ENCODE measurements around the gene GLIS1.

GLIS1 gene

DNA sequence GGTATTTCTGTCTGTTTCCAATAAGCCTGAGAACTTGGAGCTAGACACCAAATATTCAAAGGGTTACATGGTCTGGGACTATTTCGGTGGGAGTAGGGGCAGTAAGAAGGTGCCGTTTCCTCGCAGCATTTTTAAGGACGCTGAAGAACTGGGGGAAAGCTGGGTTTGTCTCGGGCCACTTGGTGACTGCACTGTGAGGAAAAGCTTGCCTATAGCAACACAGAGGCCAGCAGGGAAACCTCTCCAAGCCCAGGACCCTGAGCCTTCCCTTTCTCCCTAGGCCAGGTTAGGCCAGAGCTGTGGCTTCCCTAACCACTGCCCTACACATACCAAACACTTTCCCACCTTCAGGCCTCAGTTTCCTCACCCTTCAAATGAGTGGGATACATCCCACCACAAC lies 3.3 kb downstream of the GLIS1 start:
- DNase-seq: no peak

GRCh38 chr1:53735261-53735660 lies 3.7 kb downstream of the GLIS1 start:
- no peak for DNase-seq

- DNase-seq: no peak
Measured at GRCh38 chr1:53734650-53735211, 4.2 kb downstream of the GLIS1 start.

GRCh38 chr1:53733975-53734649 lies 4.9 kb downstream of the GLIS1 start:
- DNase-seq: no peak

DNA sequence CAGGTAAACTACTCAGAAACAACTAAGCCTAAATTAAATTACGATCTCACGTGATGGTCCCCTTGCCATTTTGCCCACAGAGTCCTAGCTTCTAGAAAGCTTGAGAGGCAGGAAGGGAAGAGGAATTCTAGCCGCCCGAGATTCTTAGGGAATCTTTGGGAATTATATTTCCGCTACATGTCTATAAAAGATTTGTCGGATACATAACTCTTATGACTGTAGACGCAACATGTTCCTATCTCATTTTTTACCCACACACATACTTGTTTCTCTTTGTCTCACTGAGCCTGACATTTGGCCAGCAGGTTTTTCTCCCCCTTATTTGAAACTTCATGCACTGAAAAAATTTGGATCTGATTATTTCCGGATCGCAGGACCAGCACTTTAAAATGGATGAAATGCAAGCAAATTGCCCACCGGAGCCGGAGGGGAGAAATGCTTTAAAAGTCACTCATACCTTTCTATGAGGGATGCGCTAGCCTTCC lies 5.5 kb downstream of the GLIS1 start:
- no peak for DNase-seq

DNA sequence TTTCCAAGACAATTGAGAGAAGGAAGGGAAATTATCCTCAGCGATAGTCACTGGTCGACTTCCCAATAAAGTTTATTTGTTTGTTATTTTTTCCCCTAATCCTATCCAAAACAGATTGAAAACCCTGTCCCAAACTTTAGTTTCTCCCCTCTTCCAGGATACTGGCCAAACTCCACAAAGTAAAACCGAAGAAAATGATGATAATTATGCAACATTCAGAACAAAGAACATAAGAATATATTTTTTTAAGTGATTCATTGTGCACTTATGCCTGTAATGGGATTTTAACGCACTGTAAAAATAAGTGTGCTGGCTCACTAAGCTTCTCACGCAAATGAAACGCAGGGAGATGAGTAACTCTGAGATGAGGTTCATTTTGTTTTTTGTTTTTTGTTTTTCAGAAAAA lies 6.0 kb downstream of the GLIS1 start:
- no peak for DNase-seq

- DNase-seq: no peak
Measured at GRCh38 chr1:53732409-53732808, 6.6 kb downstream of the GLIS1 start.

GRCh38 chr1:53731779-53732305 lies 7.1 kb downstream of the GLIS1 start:
- no peak for DNase-seq

DNA sequence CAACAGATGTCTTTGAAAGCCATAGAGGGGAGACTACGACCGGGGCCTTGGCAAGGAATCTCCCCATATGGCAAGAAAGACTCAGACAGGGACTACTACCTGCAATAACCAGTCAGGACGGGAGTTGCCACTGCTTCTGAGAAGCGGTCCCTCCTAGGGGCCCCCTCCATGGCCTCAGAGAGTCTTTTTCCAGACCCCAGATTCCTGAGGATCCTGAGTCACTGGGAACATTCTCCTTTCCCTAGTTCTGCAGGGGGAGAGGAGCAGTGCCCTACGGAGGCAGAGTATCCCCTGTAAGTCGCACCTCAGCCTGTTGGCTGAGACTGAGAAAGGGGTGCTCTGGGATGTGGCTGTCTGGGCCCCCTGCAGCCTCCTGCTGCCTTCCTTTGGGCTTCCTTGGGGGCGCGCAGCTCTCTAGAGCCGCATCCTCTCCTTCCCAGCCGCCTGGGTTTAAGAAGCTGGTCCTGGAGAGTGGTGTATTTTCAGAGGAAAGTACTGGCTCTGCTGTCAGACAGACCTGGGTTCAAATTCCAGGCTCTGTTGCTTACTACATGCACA lies 7.8 kb downstream of the GLIS1 start:
- DNase-seq: no peak

DNA sequence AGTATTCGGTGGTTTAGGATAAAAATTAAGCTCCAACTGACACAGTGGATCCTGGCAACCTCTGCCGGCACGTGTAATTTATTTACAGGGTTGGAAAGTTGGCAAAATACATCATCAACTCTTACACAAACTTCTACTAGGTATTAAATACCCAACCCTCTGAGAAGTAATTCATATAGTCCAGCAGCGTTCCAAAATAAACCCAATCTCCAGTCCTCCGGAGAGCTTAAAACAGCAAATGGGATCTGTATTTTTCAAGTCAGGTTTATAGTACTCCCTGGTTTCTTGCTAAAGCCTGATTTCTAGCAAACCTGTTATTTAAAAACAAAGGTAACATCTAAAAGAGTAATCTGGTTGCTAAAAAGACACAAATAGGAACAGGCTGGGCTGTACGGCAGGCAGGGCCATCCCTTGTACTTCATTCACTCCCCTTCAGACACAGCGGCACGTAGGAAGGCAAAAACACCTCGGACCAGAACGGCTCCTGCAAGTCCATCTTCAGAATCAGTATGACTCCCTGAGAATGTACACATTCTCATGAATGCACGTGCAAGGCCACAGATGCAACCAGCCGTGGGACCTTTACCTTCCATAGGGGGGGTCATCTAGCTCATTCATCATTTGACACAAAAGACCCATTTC lies 8.6 kb downstream of the GLIS1 start:
- DNase-seq: no peak

DNA sequence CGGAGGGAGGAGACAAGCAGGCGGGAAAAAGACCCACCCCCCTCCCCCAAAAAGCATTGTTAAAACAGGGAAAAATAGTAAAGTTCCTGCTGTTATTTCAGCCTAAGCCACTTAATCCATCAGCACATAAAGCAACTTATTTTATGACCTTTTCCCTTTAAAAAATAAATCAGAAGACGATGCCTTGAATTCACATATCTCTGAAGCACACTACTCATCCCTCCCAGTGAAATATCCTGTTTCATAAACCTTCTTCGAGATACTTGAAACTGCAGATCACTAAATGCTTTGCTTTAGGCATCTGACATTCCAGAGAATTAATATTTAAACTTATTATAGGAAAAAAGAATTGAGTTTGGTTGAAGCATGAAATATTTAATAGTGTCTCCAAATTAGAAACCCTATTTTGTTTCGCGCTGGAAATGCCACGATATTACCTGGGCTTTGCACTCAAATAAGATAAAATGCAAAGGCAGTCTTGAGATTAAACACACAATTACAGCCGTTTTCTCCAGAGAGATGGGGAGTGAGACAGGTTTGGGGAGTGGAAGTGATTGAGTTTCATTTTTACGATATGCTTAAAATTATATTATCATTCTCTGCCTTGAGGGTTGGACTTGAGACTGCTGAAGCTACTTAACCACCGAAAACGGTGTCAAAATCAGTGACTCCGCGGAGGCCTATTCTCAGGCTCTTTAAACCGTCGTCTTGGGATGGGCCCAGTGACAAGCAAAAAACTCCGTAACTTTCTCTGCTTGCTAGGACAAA lies 9.3 kb downstream of the GLIS1 start:
- DNase-seq: no peak

- DNase-seq: no peak
Measured at GRCh38 chr1:53728702-53729455, 10.1 kb downstream of the GLIS1 start.

GRCh38 chr1:53728196-53728595 lies 10.8 kb downstream of the GLIS1 start:
- no peak for DNase-seq

- DNase-seq: no peak
Measured at GRCh38 chr1:53727461-53728092, 11.4 kb downstream of the GLIS1 start.

DNA sequence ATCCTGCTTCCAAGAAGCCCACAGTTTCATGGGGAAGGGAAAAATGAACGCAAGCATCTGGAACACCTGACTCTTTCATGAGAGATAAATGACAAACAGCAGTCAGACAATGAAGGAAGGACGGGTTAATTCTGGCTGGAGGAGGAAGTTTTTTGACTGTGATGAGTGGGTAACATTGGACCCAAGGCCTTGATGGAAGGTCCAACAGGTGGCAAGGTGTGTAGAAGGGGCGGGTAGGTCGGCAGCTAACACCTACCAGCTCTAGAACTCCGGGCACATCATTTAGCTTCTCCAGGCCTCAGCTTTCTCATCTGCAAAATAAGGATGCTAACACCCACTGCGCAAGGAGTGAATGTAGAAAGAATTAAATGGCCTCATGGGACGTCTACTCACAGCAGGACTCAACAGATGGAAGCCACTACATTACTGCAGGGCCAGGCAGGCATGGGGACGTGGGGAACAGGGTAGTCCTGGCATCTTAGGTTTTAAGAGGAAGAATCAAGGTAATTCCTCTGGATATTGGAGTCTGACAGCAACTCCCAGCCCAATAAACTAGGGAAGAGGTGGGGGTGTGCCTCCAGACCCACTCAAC lies 12.9 kb downstream of the GLIS1 start:
- no peak for DNase-seq

DNA sequence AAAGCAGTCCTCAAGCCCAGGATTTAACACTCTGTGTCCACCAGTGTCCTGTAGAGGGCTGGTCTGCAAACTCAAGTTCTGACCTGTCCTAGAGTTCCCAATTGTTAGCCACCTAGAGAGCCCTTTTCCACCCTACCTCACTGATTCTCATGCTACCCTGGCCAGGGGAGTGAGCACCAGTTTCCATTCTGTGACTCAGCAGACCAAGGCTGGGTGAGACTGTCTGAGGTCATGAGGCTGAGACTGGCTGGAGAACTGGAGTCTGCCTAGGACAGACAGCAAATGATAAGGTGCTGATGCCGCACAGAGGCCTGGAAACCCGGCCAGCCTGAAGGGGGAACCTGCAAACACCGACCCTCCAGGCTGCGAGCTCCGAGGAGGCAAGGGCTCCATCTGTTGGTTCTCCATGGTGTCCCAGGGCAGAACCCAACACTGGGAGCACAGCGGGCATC lies 13.7 kb downstream of the GLIS1 start:
- no peak for DNase-seq

- no peak for DNase-seq
Measured at GRCh38 chr1:53722025-53722424, 16.9 kb downstream of the GLIS1 start.

- DNase-seq: no peak
Measured at GRCh38 chr1:53721088-53721487, 17.9 kb downstream of the GLIS1 start.

DNA sequence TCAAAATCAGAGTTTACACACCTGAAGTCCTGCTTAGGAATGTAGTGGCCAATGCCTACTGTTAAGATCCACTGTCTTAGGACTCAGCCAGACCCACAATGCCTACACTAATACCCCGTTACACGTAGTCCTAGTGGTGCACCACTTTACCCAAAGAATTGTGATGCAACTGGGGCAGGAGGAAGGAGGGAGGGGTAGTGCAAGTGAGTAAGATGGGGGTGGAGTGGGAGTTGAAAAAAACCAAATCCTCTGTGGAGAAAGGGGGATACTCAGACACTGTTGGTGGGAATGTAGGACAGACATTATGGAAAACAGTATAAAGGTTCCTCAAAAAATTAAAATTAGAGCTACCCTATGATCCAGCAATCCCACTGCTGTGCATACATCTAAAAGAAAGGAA lies 19.5 kb downstream of the GLIS1 start:
- DNase-seq: no peak

DNA sequence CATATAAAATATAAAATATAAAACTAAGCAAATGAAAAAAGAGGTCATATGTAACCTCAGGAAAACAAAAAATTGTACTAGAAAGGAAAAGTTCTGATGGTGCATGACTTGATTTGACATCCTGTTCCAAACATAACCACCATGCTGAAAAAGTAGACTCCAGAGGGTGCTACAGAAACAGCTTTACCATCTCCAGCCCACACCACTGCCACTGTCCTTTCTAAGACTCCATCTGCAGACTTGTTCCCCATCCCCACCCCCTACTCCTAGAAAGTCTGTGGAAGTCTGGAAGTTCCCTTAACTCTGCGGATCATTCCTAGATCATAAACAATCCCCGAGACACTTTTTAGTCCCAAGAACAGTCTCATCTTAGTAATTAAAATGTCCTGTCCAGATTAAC lies 20.5 kb downstream of the GLIS1 start:
- DNase-seq: no peak
